ENCODE data around the gene RDH13. TPM values are rescaled to one million over a fixed set of nuclear protein-coding genes. Genes with fewer than 3 reads are reported as not detected.

RDH13 gene
- polyA plus RNA-seq, 1 of the 3 experiments (the other 2 are of a cell fraction), result 9.6 TPM

GRCh38 chr19:55044771-55045716, 17.9 kb downstream of the RDH13 start:
- POLR2A ChIA-PET, result no interaction called here
- DNase-seq, result no peak

GRCh38 chr19:55044286-55044685, 18.7 kb downstream of the RDH13 start:
- no peak for TF ChIP-seq RAD21 (IDR thresholded peaks at IDR 0.05; ENCODE audit: low read length)
- DNase-seq, result no peak
- no peak overlapping the region for H3K4me3 ChIP-seq (ENCODE audit: low read depth in 2 of 2, low read length in 1 of 2)
- H4K20me1 ChIP-seq (ENCODE audit: insufficient read depth), result no peaks in the 10 kb centered on the region
- no peak overlapping the region for H2AFZ ChIP-seq (ENCODE audit: low read depth)
- no peak overlapping the region for H3K27ac ChIP-seq (ENCODE audit: low read depth in 2 of 2, low read length in 1 of 2)
- H3K79me2 ChIP-seq (ENCODE audit: insufficient read depth), result no peaks in the 10 kb centered on the region
- ChIA-PET CTCF (no interaction called here), POLR2A (no interaction called here)
- no peaks in the 10 kb centered on the region for H3K4me1 ChIP-seq (ENCODE audit: control insufficient read depth in 1 of 2, insufficient read depth in 2 of 2, low read depth in 1 of 2, low read length in 1 of 2)
- 97% methylated on average over 3 of the region's 5 CpGs for WGBS (ENCODE audit: low lambda C conversion rate)
- H3K4me2 ChIP-seq, result no peak overlapping the region
- no peak overlapping the region for H3K9ac ChIP-seq
- no peaks in the 10 kb centered on the region for H3K9me2 ChIP-seq
- H3K36me3 ChIP-seq (replicated peaks in 1 of 2; ENCODE audit: control insufficient read depth in 1 of 2, insufficient read depth in 2 of 2, low read length in 1 of 2), result peaks cover 0 to 43% of the 10 kb centered on the region in 2 experiments
- no peaks in the 10 kb centered on the region for H3F3A ChIP-seq (replicated peaks; ENCODE audit: insufficient read depth)
- H3K27me3 ChIP-seq (ENCODE audit: insufficient read depth), result no peaks in the 10 kb centered on the region
- no peaks in the 10 kb centered on the region for H3K9me3 ChIP-seq

More at GRCh38 chr19:55044771-55045716, 17.9 kb downstream of the RDH13 start:
- Histone ChIP-seq H3K79me2 (ENCODE audit: insufficient read depth) (no peaks in the 10 kb centered on the region), H3K9me3 (no peaks in the 10 kb centered on the region), H3K9me2 (no peaks in the 10 kb centered on the region), H3K4me3 (ENCODE audit: low read depth in 2 of 2, low read length in 1 of 2) (no peak overlapping the region), H3K4me1 (ENCODE audit: control insufficient read depth in 1 of 2, insufficient read depth in 2 of 2, low read depth in 1 of 2, low read length in 1 of 2) (no peaks in the 10 kb centered on the region), H3K4me2 (no peak overlapping the region), H3F3A (replicated peaks; ENCODE audit: insufficient read depth) (no peaks in the 10 kb centered on the region), H2AFZ (ENCODE audit: low read depth) (no peak overlapping the region), H4K20me1 (ENCODE audit: insufficient read depth) (no peaks in the 10 kb centered on the region), H3K27ac (ENCODE audit: low read depth in 2 of 2, low read length in 1 of 2) (no peak overlapping the region), H3K27me3 (ENCODE audit: insufficient read depth) (no peaks in the 10 kb centered on the region), H3K36me3 (replicated peaks in 1 of 2; ENCODE audit: control insufficient read depth in 1 of 2, insufficient read depth in 2 of 2, low read length in 1 of 2) (peaks cover 0 to 43% of the 10 kb centered on the region in 2 experiments), H3K9ac (no peak overlapping the region)
- WGBS (ENCODE audit: low lambda C conversion rate), result 97% methylated on average over 22 of the region's 30 CpGs
- CTCF ChIA-PET, result no interaction called here
- TF ChIP-seq RAD21 (IDR thresholded peaks at IDR 0.05; ENCODE audit: low read length) (no peak), RXRA (IDR thresholded peaks at IDR 0.05; ENCODE audit: borderline replicate concordance, low read depth) (no peak), NFIC (IDR thresholded peaks at IDR 0.05; ENCODE audit: borderline replicate concordance) (no peak), GATA2 (CRISPR knock-in tag; IDR thresholded peaks at IDR 0.05) (no peak), EP300 (IDR thresholded peaks at IDR 0.05; ENCODE audit: borderline replicate concordance in 1 of 2, low read depth in 1 of 2, low read length in 1 of 2) (no peak), CTCF (IDR thresholded peaks at IDR 0.05) (no peak)

- TF ChIP-seq RCOR1 (IDR thresholded peaks at IDR 0.05; ENCODE audit: low read length) (no peak), RAD21 (IDR thresholded peaks at IDR 0.05; ENCODE audit: low read length) (no peak), NFIC (IDR thresholded peaks at IDR 0.05; ENCODE audit: borderline replicate concordance) (no peak), PBX3 (IDR thresholded peaks at IDR 0.05) (no peak), GATA2 (CRISPR knock-in tag; IDR thresholded peaks at IDR 0.05) (no peak), FOXM1 (IDR thresholded peaks at IDR 0.05; ENCODE audit: low read depth) (no peak), GABPA (IDR thresholded peaks at IDR 0.05; ENCODE audit: low read depth) (no peak), FOXJ3 (CRISPR knock-in tag; IDR thresholded peaks at IDR 0.05) (no peak), EP300 (IDR thresholded peaks at IDR 0.05; ENCODE audit: borderline replicate concordance in 1 of 2, low read depth in 1 of 2, low read length in 1 of 2) (no peak), TCF12 (IDR thresholded peaks at IDR 0.05) (no peak), MAX (IDR thresholded peaks at IDR 0.05; ENCODE audit: low read depth) (no peak), IRF3 (IDR thresholded peaks at IDR 0.05; ENCODE audit: low read depth, low read length) (no peak), POLR2AphosphoS5 (IDR thresholded peaks at IDR 0.05; ENCODE audit: low read depth, low read length) (no peak), USF1 (IDR thresholded peaks at IDR 0.05; ENCODE audit: borderline replicate concordance, low read depth) (no peak)
- H3K4me3 ChIP-seq (ENCODE audit: low read depth in 2 of 2, low read length in 1 of 2), result no peak overlapping the region
- H3K9me3 ChIP-seq, result no peaks in the 10 kb centered on the region
- DNase-seq, result no peak
- H3K9ac ChIP-seq, result no peak overlapping the region
- no peaks in the 10 kb centered on the region for H3F3A ChIP-seq (replicated peaks; ENCODE audit: insufficient read depth)
- POLR2A ChIA-PET, result no interaction called here
- no peaks in the 10 kb centered on the region for H3K27me3 ChIP-seq (ENCODE audit: insufficient read depth)
- CTCF ChIA-PET, result no interaction called here
- no peaks in the 10 kb centered on the region for H4K20me1 ChIP-seq (ENCODE audit: insufficient read depth)
- H2AFZ ChIP-seq (ENCODE audit: low read depth), result no peak overlapping the region
- no peaks in the 10 kb centered on the region for H3K4me1 ChIP-seq (ENCODE audit: control insufficient read depth in 1 of 2, insufficient read depth in 2 of 2, low read depth in 1 of 2, low read length in 1 of 2)
- H3K9me2 ChIP-seq, result no peaks in the 10 kb centered on the region
- H3K4me2 ChIP-seq, result no peak overlapping the region
- H3K27ac ChIP-seq (ENCODE audit: low read depth in 2 of 2, low read length in 1 of 2), result no peak overlapping the region
- 74% methylated on average over 11 of the region's 11 CpGs for WGBS (ENCODE audit: low lambda C conversion rate)
- peaks cover 0 to 28% of the 10 kb centered on the region in 2 experiments for H3K36me3 ChIP-seq (replicated peaks in 1 of 2; ENCODE audit: control insufficient read depth in 1 of 2, insufficient read depth in 2 of 2, low read length in 1 of 2)
- peaks cover 5% of the 10 kb centered on the region; the same call in 1 of the 2 replicates for H3K79me2 ChIP-seq (ENCODE audit: insufficient read depth)
These were observed 20.3 kb downstream of the RDH13 start for GRCh38 chr19:55042688-55043087.
